Liver (tissue), 3 donors: Measurements from ENCODE around the gene EGFR.

Source experiments
- RAD21 ChIP-seq, 2 donors: IDR thresholded peaks; 2 replicates each; pipeline ENCODE4 v1.6.1; 2016; ENCODE audit warnings: antibody characterized with exemption in 2 of 2, mild to moderate bottlenecking in 2 of 2
- SP1 ChIP-seq: IDR thresholded peaks from 2 replicates; pipeline ENCODE4 v1.6.1; 2018; ENCODE audit warnings: antibody characterized with exemption, mild to moderate bottlenecking
- TAF1 ChIP-seq: conservative IDR thresholded peaks from 2 replicates; pipeline ENCODE4 v1.6.1; 2016; ENCODE audit warnings: antibody characterized with exemption, mild to moderate bottlenecking
- YY1 ChIP-seq: IDR thresholded peaks from 2 replicates; pipeline ENCODE4 v1.6.1; 2016; ENCODE audit warnings: antibody characterized with exemption, mild to moderate bottlenecking
- TF ChIP-seq, protein P1 (sequence below): IDR thresholded peaks from 2 replicates; pipeline ENCODE4 v1.6.1; 2016; ENCODE audit warnings: antibody characterized with exemption
- TF ChIP-seq, protein P2 (sequence below): fragments of 150-350 bp; IDR thresholded peaks from 2 replicates; pipeline ENCODE4 v1.5.1; 2017; ENCODE audit warnings: improper control_type of control experiment, low read depth, low read length; ENCODE audit not compliant: missing input control
- TF ChIP-seq, protein P3 (sequence below): IDR thresholded peaks from 2 replicates; pipeline ENCODE4 v1.6.1; 2016; ENCODE audit warnings: antibody characterized with exemption
- TF ChIP-seq, protein P4 (sequence below): IDR thresholded peaks from 2 replicates; pipeline ENCODE4 v1.6.1; 2016; ENCODE audit warnings: antibody characterized with exemption, mild to moderate bottlenecking
- donor health status: healthy.
- donor health status: healthy.

DNA sequence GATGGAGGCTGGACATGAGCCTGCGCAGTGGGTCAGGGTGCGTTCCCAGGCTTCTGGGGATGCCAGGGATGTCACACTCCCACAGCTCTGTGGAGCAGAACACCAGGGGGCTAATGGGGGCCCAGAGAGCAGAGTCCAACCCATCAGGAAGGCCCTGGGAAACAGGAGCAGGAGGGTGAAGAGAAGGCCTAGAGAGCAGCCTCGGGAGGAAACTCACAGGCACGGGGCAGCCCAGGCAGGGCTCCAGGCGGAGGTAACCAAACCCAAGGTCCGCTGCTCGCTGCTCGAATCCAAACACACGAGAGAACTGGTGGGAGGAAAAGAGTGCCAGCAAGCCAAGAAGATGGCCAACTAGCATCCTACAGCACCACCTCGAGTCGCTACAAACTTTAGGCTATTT lies 215.6 kb downstream of the EGFR start:
- TF ChIP-seq, protein P1, sequence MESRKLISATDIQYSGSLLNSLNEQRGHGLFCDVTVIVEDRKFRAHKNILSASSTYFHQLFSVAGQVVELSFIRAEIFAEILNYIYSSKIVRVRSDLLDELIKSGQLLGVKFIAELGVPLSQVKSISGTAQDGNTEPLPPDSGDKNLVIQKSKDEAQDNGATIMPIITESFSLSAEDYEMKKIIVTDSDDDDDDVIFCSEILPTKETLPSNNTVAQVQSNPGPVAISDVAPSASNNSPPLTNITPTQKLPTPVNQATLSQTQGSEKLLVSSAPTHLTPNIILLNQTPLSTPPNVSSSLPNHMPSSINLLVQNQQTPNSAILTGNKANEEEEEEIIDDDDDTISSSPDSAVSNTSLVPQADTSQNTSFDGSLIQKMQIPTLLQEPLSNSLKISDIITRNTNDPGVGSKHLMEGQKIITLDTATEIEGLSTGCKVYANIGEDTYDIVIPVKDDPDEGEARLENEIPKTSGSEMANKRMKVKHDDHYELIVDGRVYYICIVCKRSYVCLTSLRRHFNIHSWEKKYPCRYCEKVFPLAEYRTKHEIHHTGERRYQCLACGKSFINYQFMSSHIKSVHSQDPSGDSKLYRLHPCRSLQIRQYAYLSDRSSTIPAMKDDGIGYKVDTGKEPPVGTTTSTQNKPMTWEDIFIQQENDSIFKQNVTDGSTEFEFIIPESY: no peak
- TF ChIP-seq, protein P2, sequence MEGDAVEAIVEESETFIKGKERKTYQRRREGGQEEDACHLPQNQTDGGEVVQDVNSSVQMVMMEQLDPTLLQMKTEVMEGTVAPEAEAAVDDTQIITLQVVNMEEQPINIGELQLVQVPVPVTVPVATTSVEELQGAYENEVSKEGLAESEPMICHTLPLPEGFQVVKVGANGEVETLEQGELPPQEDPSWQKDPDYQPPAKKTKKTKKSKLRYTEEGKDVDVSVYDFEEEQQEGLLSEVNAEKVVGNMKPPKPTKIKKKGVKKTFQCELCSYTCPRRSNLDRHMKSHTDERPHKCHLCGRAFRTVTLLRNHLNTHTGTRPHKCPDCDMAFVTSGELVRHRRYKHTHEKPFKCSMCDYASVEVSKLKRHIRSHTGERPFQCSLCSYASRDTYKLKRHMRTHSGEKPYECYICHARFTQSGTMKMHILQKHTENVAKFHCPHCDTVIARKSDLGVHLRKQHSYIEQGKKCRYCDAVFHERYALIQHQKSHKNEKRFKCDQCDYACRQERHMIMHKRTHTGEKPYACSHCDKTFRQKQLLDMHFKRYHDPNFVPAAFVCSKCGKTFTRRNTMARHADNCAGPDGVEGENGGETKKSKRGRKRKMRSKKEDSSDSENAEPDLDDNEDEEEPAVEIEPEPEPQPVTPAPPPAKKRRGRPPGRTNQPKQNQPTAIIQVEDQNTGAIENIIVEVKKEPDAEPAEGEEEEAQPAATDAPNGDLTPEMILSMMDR: no peak
- TF ChIP-seq, protein P3, sequence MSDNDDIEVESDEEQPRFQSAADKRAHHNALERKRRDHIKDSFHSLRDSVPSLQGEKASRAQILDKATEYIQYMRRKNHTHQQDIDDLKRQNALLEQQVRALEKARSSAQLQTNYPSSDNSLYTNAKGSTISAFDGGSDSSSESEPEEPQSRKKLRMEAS: no peak
- TF ChIP-seq RAD21 (IDR thresholded peaks at IDR 0.05) (no peak), SP1 (no peak), YY1 (no peak), TAF1 (no peak)
- TF ChIP-seq, protein P4, sequence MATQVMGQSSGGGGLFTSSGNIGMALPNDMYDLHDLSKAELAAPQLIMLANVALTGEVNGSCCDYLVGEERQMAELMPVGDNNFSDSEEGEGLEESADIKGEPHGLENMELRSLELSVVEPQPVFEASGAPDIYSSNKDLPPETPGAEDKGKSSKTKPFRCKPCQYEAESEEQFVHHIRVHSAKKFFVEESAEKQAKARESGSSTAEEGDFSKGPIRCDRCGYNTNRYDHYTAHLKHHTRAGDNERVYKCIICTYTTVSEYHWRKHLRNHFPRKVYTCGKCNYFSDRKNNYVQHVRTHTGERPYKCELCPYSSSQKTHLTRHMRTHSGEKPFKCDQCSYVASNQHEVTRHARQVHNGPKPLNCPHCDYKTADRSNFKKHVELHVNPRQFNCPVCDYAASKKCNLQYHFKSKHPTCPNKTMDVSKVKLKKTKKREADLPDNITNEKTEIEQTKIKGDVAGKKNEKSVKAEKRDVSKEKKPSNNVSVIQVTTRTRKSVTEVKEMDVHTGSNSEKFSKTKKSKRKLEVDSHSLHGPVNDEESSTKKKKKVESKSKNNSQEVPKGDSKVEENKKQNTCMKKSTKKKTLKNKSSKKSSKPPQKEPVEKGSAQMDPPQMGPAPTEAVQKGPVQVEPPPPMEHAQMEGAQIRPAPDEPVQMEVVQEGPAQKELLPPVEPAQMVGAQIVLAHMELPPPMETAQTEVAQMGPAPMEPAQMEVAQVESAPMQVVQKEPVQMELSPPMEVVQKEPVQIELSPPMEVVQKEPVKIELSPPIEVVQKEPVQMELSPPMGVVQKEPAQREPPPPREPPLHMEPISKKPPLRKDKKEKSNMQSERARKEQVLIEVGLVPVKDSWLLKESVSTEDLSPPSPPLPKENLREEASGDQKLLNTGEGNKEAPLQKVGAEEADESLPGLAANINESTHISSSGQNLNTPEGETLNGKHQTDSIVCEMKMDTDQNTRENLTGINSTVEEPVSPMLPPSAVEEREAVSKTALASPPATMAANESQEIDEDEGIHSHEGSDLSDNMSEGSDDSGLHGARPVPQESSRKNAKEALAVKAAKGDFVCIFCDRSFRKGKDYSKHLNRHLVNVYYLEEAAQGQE: no peak
